Measurements from ENCODE around the gene GNA12.
"Not testable (repeated sequence)": the region's sequence is repeated elsewhere in the genome, so short reads cannot be mapped to it uniquely, and the experiment has no call there.

The GNA12 gene

GRCh38 chr7:2864204-2864985, 20.3 kb upstream of the GNA12 start:
- no peaks in the 10 kb centered on the region for H3K27me3 ChIP-seq (replicated peaks; ENCODE audit: control insufficient read depth, insufficient read depth, low read length)
- H3K36me3 ChIP-seq (ENCODE audit: control insufficient read depth, insufficient read depth, low read length, severe bottlenecking): no peaks in the 10 kb centered on the region
- H3K9me3 ChIP-seq (ENCODE audit: control insufficient read depth, low read length): no peaks in the 10 kb centered on the region
- H3K4me1 ChIP-seq (ENCODE audit: control insufficient read depth, insufficient read depth, low read length): peaks cover 29% of the 10 kb centered on the region
- peak; percentile 37 for DNase-seq (ENCODE audit: low read depth)
- H3K9ac ChIP-seq (ENCODE audit: low read length): peak overlapping the region; percentile 79
- peak overlapping the region; percentile 69 for H3K4me3 ChIP-seq (ENCODE audit: low read length)

DNA sequence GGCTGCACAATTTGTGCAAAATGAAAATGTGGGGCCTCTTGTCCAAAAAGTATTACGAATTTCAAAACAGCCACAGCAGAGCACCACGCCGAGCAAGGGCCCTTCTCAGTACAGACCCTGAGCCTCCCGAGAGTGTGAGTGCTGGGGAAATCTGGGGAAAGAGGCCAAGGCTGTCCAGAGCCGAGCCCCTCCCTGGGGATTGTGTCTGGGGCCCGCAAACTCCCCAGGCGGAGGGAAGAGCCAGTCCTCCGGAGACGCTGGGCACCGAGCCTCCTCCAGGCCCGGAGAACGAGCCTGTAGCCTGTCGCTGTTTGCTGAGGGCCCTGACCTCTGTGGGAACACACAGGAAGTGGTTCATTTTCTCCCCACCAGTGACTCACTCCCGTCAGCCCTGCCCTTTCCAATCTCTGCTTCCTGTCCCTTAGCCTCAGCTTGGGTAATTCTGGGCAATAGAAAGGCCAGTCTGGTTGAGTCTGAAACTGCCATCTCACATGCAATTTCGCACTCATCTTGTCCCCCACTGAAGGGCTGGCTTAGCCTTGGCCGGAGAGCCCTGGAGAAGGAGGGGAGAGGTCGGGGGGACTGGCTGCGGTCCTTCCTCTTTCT, 19.5 kb upstream of the GNA12 start:
- Histone ChIP-seq H3K9ac (ENCODE audit: low read length) (peak overlapping the region; percentile 79), H3K27me3 (replicated peaks; ENCODE audit: control insufficient read depth, insufficient read depth, low read length) (no peaks in the 10 kb centered on the region), H3K36me3 (ENCODE audit: control insufficient read depth, insufficient read depth, low read length, severe bottlenecking) (no peaks in the 10 kb centered on the region), H3K9me3 (ENCODE audit: control insufficient read depth, low read length) (no peaks in the 10 kb centered on the region), H3K4me1 (ENCODE audit: control insufficient read depth, insufficient read depth, low read length) (peaks cover 29% of the 10 kb centered on the region), H3K4me3 (ENCODE audit: low read length) (peak overlapping the region; percentile 70)
- peak; percentile 95 for DNase-seq (ENCODE audit: low read depth)

DNA sequence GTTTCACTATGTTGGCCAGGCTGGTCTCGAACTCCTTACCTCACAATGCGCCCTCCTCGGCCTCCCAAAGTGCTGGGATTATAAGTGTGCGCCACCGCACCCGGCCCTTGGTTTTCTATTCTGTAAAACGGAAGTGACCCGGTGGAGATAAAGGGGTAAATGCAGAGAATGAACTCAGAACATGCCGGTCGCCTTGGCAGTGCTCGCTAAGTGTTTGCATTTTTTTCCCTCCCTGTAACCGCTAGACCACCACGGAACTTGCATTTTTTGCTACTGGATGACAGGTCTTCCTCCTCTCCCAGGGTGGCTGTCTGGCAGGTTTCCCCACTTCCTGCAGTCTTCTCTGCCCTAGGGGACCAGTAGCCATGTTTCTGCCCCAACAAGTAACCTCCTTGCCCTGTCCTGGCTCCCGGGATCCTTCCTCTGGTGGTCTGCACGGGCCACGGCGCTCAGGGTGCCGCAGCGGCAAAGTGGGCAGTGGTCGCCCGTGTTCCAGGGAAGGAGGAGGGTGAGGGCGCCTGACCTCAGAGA, 18.8 kb upstream of the GNA12 start:
- no peaks in the 10 kb centered on the region for H3K27me3 ChIP-seq (replicated peaks; ENCODE audit: control insufficient read depth, insufficient read depth, low read length)
- H3K4me1 ChIP-seq (ENCODE audit: control insufficient read depth, insufficient read depth, low read length): peaks cover 29% of the 10 kb centered on the region
- H3K4me3 ChIP-seq (ENCODE audit: low read length): peak overlapping the region; percentile 70
- no peaks in the 10 kb centered on the region for H3K36me3 ChIP-seq (ENCODE audit: control insufficient read depth, insufficient read depth, low read length, severe bottlenecking)
- no peaks in the 10 kb centered on the region for H3K9me3 ChIP-seq (ENCODE audit: control insufficient read depth, low read length)
- DNase-seq (ENCODE audit: low read depth): no peak
- peak overlapping the region; percentile 79 for H3K9ac ChIP-seq (ENCODE audit: low read length)

DNA sequence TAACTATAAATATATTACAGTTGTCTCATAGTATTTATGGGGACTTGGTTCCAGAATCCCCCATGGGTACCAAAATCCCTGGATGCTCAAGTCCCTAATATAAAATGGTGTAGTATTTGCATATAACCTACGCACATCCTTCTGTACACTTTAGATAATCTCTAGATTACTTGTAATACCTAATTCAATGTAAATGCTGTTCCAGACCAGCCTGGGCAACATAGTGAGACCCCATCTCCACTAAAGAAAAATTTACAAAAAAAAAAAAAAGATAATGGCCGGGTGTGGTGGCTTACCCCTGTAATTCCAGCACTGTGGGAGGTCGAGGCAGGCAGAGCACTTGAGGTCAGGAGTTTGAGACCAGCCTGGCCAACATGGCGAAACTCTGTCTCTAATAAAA, 17.4 kb upstream of the GNA12 start:
- Histone ChIP-seq H3K4me3 (ENCODE audit: low read length) (no peak overlapping the region), H3K9ac (ENCODE audit: low read length) (no peak overlapping the region), H3K36me3 (ENCODE audit: control insufficient read depth, insufficient read depth, low read length, severe bottlenecking) (no peaks in the 10 kb centered on the region), H3K9me3 (ENCODE audit: control insufficient read depth, low read length) (no peaks in the 10 kb centered on the region), H3K4me1 (ENCODE audit: control insufficient read depth, insufficient read depth, low read length) (peaks cover 29% of the 10 kb centered on the region), H3K27me3 (replicated peaks; ENCODE audit: control insufficient read depth, insufficient read depth, low read length) (no peaks in the 10 kb centered on the region)
- DNase-seq (ENCODE audit: low read depth): no peak

DNA sequence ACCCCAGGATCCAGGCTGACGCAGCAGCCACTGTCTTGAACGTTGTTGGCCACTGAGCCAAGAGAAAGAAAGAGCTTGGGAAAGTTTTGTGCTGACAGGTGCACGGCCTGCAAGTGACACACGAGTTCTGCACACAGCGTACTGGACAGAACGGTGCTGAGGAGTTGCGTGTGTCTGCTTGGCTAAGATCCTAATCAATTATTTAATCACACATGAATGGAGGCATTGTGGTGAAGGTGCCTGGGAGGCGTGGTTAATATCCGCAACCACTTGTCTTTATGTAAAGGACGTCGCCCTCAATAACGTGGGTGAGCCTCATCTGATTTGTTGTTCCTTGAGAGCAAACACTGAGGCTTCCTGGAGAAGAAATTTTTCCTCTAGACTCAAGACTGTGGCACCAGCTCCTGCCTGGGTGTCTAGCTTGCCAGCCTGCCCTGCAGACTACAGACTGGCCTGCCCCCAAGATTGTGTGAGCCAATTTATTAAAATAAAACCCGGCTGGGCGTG, 16.6 kb upstream of the GNA12 start:
- peaks cover 29% of the 10 kb centered on the region for H3K4me1 ChIP-seq (ENCODE audit: control insufficient read depth, insufficient read depth, low read length)
- no peaks in the 10 kb centered on the region for H3K27me3 ChIP-seq (replicated peaks; ENCODE audit: control insufficient read depth, insufficient read depth, low read length)
- H3K9ac ChIP-seq (ENCODE audit: low read length): no peak overlapping the region
- no peaks in the 10 kb centered on the region for H3K9me3 ChIP-seq (ENCODE audit: control insufficient read depth, low read length)
- H3K4me3 ChIP-seq (ENCODE audit: low read length): no peak overlapping the region
- no peak for DNase-seq (ENCODE audit: low read depth)
- no peaks in the 10 kb centered on the region for H3K36me3 ChIP-seq (ENCODE audit: control insufficient read depth, insufficient read depth, low read length, severe bottlenecking)

GRCh38 chr7:2859952-2860351, 15.8 kb upstream of the GNA12 start:
- Histone ChIP-seq H3K27me3 (replicated peaks; ENCODE audit: control insufficient read depth, insufficient read depth, low read length) (no peaks in the 10 kb centered on the region), H3K9me3 (ENCODE audit: control insufficient read depth, low read length) (no peaks in the 10 kb centered on the region)
- DNase-seq (ENCODE audit: low read depth): no peak

DNA sequence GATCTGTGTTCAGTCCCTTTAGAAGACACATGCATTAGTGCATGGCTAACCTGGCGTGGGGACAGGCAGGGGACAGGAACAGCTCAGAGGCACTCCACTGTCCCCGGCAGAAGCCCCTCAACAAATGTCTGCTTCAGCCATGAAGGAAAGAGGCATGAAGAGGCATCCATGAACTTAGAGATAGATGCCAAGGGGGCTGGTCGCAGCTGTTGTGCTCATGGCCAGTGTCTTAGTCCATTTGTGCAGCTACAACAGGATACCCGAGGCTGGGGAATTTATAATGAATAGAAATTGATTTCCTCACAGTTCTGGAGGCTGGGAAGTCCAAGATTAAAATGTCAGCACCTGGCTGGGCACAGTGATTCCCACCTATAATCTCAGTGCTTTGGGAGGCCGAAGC, 14.5 kb upstream of the GNA12 start:
- no peak for DNase-seq (ENCODE audit: low read depth)
- no peak overlapping the region for H3K9ac ChIP-seq (ENCODE audit: low read length)
- H3K27me3 ChIP-seq (replicated peaks; ENCODE audit: control insufficient read depth, insufficient read depth, low read length): no peaks in the 10 kb centered on the region
- peaks cover 13% of the 10 kb centered on the region for H3K4me1 ChIP-seq (ENCODE audit: control insufficient read depth, insufficient read depth, low read length)
- H3K9me3 ChIP-seq (ENCODE audit: control insufficient read depth, low read length): no peaks in the 10 kb centered on the region
- H3K4me3 ChIP-seq (ENCODE audit: low read length): no peak overlapping the region
- H3K36me3 ChIP-seq (ENCODE audit: control insufficient read depth, insufficient read depth, low read length, severe bottlenecking): no peaks in the 10 kb centered on the region

More at GRCh38 chr7:2859952-2860351, 15.8 kb upstream of the GNA12 start:
- H3K9ac ChIP-seq (ENCODE audit: low read length): no peak overlapping the region
- H3K36me3 ChIP-seq (ENCODE audit: control insufficient read depth, insufficient read depth, low read length, severe bottlenecking): no peaks in the 10 kb centered on the region
- H3K4me1 ChIP-seq (ENCODE audit: control insufficient read depth, insufficient read depth, low read length): peaks cover 25% of the 10 kb centered on the region
- H3K4me3 ChIP-seq (ENCODE audit: low read length): no peak overlapping the region

GRCh38 chr7:2856388-2857169, 12.5 kb upstream of the GNA12 start:
- no peak overlapping the region for H3K9ac ChIP-seq (ENCODE audit: low read length)
- H3K9me3 ChIP-seq (ENCODE audit: control insufficient read depth, low read length): no peaks in the 10 kb centered on the region
- DNase-seq (ENCODE audit: low read depth): no peak
- H3K4me3 ChIP-seq (ENCODE audit: low read length): no peak overlapping the region
- H3K27me3 ChIP-seq (replicated peaks; ENCODE audit: control insufficient read depth, insufficient read depth, low read length): no peaks in the 10 kb centered on the region
- H3K4me1 ChIP-seq (ENCODE audit: control insufficient read depth, insufficient read depth, low read length): peaks cover 13% of the 10 kb centered on the region
- no peaks in the 10 kb centered on the region for H3K36me3 ChIP-seq (ENCODE audit: control insufficient read depth, insufficient read depth, low read length, severe bottlenecking)

DNA sequence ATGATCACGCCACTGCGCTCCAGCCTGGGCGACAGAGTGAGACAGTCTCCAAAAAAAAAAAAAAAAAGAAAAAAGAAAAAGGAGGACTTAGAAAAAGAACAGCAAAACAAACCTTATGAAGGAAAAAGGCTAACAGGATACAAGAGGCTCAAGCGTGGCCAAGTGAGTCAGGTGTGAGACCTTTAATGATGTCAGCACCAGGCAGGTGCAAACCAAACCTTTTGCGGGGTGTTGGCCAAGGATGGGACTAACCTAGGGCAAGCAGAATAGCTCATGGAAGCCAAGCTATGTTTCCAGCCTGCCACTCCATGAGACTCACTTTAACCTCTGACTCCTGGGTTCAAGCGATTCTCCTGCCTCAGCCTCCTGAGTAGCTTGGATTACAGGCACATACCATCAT, 11.3 kb upstream of the GNA12 start:
- Histone ChIP-seq H3K9ac (ENCODE audit: low read length) (no peak overlapping the region), H3K9me3 (ENCODE audit: control insufficient read depth, low read length) (no peaks in the 10 kb centered on the region), H3K36me3 (ENCODE audit: control insufficient read depth, insufficient read depth, low read length, severe bottlenecking) (no peaks in the 10 kb centered on the region), H3K4me1 (ENCODE audit: control insufficient read depth, insufficient read depth, low read length) (peaks cover 13% of the 10 kb centered on the region), H3K4me3 (ENCODE audit: low read length) (no peak overlapping the region), H3K27me3 (replicated peaks; ENCODE audit: control insufficient read depth, insufficient read depth, low read length) (no peaks in the 10 kb centered on the region)
- DNase-seq (ENCODE audit: low read depth): no peak

GRCh38 chr7:2853552-2853951, 9.4 kb upstream of the GNA12 start:
- not testable (repeated sequence) for H3K9me3 ChIP-seq (ENCODE audit: control insufficient read depth, low read length); H3K9ac ChIP-seq (ENCODE audit: low read length); H3K4me3 ChIP-seq (ENCODE audit: low read length); H3K27me3 ChIP-seq (replicated peaks; ENCODE audit: control insufficient read depth, insufficient read depth, low read length); DNase-seq (ENCODE audit: low read depth); H3K36me3 ChIP-seq (ENCODE audit: control insufficient read depth, insufficient read depth, low read length, severe bottlenecking)
- H3K4me1 ChIP-seq (ENCODE audit: control insufficient read depth, insufficient read depth, low read length): peaks cover 13% of the 10 kb centered on the region

DNA sequence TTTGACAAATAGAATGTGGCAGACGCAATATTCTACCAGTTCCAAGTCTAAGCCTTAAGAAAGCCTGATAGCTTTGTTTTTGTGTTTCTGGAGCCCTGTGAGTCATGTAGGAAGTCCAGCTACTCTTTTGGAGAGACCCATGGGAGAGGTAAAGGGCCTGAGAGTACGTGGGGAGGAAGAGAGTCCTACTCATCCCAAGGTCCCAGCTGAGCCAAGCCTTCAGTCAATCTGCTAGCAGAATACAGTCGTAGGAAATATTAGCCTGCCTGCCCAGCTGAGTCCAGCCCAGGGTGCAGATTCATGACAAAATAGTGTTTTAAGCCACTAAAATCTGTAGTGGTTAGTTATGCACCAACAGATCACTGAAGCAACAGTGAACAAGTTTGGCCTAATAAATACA, 9.0 kb upstream of the GNA12 start:
- peaks cover 13% of the 10 kb centered on the region for H3K4me1 ChIP-seq (ENCODE audit: control insufficient read depth, insufficient read depth, low read length)
- no peak for DNase-seq (ENCODE audit: low read depth)
- peak overlapping the region; percentile 34 for H3K9ac ChIP-seq (ENCODE audit: low read length)
- H3K9me3 ChIP-seq (ENCODE audit: control insufficient read depth, low read length): no peaks in the 10 kb centered on the region
- no peaks in the 10 kb centered on the region for H3K36me3 ChIP-seq (ENCODE audit: control insufficient read depth, insufficient read depth, low read length, severe bottlenecking)
- no peaks in the 10 kb centered on the region for H3K27me3 ChIP-seq (replicated peaks; ENCODE audit: control insufficient read depth, insufficient read depth, low read length)
- no peak overlapping the region for H3K4me3 ChIP-seq (ENCODE audit: low read length)
